ENCODE measurements around the gene FLAD1. TPM values are rescaled to one million over a fixed set of nuclear protein-coding genes. Genes with fewer than 3 reads are reported as not detected.

Gene FLAD1
- polyA plus RNA-seq, 1 donor = 20.6 TPM

GRCh38 chr1:155014709-155015508, 31.8 kb downstream of the FLAD1 start:
- DNase-seq (ENCODE audit: low read depth) = no peak

DNA sequence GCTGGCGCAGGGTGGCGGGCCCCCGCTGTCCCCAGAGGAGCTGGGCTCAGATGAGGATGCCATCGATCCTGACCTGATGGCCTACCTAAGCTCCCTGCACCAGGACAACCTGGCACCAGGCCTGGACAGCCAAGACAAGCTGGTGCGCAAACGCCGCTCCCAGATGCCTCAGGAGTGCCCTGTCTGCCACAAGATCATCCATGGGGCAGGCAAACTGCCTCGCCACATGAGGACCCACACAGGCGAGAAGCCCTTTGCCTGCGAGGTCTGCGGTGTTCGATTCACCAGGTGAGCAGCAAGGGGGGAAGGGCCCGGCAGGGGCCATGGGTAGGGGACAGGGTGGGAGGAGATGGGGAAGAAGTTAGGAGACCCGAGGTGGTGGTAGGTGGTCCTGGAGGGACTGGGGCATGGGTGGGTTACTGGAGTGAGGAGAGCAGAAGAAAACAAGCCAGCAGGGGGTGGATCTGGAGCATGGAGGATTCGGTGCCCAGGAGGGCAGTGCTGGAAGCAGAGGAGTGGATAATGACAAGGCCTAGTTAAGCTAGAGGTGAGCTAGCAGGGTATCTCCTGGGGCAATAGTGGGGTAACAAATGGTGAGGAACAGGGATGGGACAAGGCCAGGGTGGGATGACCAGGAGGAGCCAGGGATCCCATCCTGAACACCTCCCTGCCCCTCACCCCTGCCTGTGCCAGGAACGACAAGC, 32.5 kb downstream of the FLAD1 start:
- no peak for DNase-seq (ENCODE audit: low read depth)

- no peak for DNase-seq (ENCODE audit: low read depth)
Observed at GRCh38 chr1:155016231-155016831, 33.2 kb downstream of the FLAD1 start.

GRCh38 chr1:155017041-155017945, 34.1 kb downstream of the FLAD1 start:
- no peak for DNase-seq (ENCODE audit: low read depth)

- no peak for DNase-seq (ENCODE audit: low read depth)
Observed at GRCh38 chr1:155017946-155018316, 34.8 kb downstream of the FLAD1 start.

DNA sequence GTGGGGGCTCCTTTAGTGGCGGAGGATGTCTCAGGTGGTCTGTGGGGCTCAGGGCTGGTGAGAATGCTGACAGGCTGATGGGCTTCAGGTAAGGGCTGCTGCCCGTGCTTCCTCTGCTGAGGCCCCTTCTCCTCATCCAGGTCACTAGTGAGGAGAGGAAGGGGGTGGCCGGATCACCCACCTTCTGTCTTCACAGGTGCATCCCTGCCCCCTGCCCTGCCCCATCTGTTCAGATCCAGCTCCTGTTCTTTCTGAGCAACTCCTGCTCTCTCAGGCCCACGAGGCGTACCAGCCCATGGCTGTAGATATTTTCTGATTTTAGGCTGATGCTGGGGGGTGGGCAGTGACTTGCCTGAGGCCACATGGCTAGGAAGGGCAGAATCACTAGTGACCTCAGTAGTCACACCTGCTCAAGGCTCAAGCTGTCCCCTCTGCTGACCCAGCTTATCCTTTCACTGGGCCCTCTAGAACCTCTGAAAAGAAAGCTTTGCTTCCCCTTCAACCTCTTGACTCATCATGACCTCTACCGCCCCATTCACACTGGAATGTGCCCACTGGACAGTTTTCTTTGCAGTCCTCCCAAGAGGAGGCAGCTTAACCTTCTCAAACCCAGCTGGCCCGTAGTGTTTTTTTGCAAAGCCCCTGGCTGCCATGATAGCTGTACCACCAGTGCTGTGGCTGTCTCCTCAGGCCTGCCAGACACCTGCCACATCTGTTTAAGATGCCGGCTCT, 35.6 kb downstream of the FLAD1 start:
- DNase-seq (ENCODE audit: low read depth) = no peak

DNA sequence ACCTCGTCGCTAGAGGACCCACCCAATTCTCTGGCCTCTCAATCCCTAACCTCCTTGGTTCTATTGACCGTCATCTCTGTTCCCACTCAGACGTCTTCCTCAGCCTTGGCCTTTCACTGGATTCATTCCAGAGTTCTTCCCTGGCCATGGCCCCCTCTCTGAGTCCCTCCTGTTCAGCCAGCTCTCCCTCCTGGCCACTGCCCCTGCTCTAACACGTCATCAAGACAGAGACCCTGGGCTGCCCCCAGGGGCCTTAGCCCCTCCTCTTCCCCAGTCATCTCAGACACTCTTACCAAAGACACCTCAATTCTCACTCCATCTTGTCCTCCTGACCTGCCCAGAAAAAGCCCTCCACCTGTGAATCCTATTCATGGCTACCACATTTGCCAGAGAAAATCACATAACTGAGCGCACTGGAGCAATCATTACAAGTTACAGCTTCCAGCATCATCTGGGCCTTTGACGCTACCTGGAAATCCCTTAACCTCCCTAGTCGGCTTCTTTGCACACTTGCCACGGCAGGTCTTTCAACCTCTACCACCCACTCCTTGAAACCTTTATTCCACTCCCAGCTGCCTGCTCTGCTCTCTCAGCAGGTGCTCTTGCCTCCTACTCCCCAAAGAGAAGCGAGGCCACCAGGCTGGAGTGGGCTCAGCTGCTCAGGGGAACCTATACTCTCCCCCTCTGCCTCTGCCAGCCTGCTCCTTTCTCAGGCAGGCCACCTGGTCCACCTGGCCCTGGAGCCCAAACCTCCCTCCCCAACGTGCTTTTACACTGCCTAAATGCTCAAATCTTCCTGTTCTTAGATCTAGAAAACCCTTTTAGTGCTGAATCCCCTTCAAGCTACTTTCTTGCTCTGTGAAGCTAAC, 36.5 kb downstream of the FLAD1 start:
- DNase-seq (ENCODE audit: low read depth) = no peak

DNA sequence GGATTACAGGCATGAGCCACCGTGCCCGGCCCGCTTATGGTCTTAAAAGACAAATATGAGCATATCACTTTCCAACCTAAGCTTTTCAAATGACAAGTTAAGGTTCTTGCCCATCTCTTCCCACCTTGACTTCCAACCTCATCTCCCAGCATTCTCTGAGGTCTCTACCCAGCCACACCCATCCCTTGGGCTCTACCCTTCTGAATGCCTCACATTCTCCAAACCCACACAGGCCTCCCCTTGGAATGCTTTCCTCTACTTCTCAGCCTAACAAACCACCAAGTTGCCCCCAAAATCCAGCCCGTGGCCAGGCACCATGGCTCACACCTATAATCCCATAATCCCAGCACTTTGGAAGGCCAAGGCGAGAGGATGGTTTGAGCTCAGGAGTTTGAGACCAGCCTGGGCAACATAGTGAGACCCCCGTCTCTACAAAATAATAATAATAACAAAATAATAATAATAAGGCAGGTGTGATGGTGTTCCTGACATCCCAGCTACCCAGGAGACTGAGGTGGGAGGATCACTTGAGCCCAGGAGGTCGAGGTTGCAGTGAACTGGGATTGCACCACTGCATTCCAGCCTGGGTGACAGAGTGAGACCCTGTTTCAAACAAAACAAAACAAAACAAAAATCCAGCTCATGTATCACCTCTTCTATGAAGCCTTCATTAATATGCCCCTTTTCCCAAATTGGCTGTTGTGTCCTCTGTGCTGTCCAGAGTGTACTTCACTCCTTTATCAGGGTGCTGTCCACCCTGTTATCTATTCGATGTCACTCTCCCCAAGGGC, 39.2 kb downstream of the FLAD1 start:
- DNase-seq (ENCODE audit: low read depth) = no peak

- no peak for DNase-seq (ENCODE audit: low read depth)
Observed at GRCh38 chr1:155022927-155023236, 39.7 kb downstream of the FLAD1 start.

DNA sequence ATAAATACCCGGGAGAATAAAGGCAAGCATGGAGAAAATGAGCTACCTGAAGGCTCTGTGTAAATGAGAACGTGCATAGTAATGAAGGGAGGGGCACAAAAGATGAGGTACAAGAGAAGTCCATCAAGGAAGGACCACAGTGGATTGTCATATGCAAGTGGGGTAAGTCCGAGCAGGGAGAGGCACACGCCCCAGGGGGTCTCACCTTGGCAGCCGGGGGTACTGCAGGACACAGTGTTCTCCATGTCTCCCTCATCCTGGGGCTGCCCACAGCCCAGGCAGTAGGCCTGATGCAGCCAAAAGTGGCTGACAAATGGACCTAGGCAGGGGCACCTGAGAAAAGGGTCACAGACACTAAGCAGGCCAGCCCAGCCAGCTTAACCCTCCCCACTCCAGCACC, 40.5 kb downstream of the FLAD1 start:
- DNase-seq (ENCODE audit: low read depth) = no peak

DNA sequence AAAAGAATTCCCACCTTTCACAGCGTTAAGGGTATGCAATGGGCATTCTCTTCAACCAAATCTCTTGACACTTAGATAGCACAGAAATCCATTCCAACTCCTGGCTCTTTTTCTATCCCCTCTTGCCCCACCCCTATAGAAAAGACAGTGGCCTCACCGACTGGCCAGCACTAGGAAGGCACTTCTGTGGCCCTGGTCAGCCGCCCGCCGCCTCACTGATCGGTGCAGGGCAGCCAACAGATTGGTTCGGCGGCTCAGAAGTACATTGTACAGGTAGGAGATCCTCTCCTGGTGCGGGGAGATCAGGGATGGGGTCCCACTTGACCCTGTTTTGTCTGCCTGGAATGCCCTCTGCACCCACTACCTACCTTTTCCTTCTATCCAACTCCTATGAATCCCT, 41.2 kb downstream of the FLAD1 start:
- DNase-seq (ENCODE audit: low read depth) = no peak

DNA sequence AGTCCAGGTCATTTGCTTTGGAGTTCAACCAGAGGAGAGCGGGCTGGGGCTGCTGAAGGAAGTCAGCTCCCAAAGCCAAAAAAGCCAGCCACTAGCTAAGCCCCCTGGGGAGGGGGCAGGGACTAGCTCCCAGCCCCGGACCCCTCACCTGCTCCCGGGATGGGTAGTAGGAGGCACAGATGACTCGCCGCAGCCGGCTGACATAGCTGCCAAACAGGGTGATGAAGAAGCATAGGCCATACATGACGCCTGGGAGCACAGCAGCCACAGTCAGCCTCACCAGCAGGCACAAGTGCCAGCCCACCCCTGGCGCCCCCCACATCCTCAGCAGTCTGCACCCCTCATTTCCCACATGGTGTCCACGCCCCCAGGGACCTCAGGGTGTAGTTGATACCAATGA, 43.0 kb downstream of the FLAD1 start:
- DNase-seq (ENCODE audit: low read depth) = no peak

DNA sequence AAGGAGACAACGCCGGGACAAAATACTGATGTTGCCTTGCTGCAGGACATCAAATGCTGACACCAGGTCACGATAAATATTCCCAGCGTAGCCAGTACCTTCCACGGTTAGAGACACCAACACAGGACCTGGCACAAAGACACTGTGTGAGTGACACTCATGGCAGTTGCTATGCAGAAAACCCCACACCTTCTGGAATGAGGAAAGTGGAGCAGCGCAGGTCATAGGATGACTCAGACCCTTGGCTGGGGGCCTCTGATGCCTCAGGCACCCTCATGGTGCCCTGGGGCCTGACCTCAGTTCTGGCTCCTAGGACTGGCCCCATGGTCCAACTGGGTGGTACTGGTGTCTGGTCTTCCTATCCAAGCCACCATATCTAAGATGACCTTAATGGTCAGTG, 43.4 kb downstream of the FLAD1 start:
- no peak for DNase-seq (ENCODE audit: low read depth)

DNA sequence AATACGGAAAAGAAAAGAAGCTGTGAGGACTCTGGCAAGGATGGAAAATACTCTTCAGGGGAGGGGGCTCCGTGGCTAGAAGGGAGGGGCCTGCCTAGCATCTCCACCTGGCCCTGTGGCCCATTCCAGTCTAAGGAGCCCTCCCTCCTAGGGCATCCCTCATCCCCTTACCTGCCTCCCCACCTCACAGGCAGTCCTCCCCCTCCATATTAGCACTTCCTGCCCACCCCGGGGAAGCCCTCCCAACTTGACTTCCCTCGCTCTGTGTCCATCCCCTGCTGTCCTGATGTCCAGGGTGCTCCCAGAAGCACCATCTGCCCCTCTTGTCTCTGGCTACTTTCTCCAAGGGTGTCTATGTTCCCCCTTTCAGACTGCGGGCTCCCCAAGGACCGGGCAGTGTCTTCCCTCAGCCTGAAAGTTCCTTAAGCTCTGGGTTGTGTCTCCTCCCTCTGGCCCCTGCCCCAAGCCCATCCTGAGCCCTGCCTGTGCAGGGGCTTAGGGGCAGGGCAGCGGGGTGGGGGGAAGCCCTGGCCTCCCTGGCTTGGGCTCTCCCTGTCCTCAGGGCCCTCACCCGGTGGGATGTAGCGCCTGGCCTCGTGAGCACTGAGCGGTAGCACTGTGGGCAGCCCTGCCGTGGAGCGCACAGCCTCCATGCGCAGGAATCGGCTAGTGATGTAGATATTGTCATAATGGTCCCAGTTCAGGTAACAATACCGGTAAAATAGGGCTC, 46.5 kb downstream of the FLAD1 start:
- no peak for DNase-seq (ENCODE audit: low read depth)

DNA sequence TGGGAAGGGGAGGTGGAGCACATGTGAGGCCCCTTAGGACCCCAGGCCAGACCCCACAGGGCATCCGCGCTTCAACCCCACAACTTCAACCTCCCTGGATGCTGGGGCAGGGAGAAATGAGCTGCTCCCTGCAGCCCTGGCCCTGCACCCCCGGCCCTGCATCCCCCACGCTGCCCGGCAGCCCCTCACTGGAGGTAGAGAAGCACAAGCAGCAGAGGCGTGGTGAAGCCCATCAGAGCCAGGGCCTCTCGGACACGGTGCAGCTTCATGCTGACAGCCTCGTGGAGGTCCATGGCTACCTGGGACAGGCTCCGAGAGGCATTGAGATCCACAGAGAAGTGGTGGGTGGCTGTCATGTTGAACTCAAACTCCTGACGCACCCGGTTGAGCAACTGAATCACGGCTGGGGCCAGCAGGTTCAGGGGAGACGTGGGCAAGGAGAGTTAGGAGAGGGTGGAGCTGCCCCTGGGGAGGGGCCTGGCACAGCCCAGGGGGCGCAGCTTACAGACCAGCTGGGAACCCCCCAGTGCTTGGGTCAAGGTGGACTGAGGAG, 47.2 kb downstream of the FLAD1 start:
- no peak for DNase-seq (ENCODE audit: low read depth)

DNA sequence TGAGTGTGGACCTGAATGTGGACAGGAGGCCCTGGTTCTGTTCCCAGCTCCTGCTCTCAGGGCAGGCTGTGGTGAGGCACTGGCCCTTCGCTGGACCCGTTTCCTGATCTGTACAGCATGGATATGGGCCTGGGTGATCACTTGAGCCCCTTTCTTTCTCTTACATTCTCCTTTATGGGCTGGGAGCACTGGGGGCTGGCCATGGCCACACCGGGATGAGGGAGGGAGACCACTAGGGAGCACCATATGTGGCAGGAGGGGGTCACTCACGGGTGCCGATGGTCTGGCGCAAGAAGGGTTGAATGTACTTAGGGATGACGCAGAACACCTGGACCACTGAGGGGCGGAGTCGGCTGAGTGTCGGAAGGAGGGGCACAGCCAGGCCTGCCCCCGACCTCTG, 47.8 kb downstream of the FLAD1 start:
- DNase-seq (ENCODE audit: low read depth) = no peak

DNA sequence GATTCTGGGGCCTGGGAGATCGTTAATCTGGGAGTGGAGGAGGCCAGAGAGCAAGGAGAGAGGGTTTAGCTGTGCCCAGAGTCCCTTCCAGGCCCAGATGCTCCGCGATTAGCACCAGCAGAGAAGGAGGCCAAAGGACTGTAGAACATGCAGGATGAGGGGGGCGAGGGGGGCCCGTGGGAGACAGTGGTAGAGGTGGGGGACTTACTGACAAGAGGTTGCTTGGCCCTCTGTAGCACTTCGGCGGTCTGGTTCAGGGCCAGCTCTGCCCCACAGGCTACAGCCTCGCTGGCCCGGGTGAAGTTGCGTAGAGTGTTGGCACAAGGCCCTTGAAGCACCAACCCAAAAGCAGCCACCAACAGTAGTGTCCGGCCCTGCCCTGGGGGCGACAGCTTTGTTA, 49.7 kb downstream of the FLAD1 start:
- DNase-seq (ENCODE audit: low read depth) = no peak

DNA sequence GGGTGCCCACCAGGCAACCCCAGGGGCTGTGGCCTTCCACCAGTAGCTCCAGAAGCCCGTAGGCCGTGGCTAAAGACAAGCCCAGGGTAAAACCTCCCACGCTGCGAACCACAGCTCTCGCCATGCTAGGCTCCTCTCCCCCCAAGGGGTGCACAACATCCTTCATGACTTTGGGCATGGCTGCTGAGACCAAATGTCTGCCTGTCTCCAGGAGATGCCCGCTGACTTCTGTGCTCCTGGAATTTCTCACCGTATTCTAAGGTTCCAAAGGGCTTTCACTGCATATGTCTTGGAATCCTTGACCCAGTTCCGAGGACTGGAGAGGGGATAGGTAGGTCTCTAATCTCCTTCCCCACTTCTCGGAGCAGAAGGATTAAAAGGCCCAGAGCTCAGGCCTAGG, 50.4 kb downstream of the FLAD1 start, which contains the start of the genes DCST1 and DCST2:
DCST1 (plus strand) TSS at position 301 of the 400 bp plus-strand sequence. CDS start 213 bp downstream, outside the sequence.
DCST2 (minus strand) TSS at position 258 of the 400 bp plus-strand sequence; CDS start at position 178, 80 bp downstream.
- DNase-seq (ENCODE audit: low read depth) = no peak

All from forelimb muscle (tissue), 1 donor.